GM19023 (cell line): ENCODE data around the gene CDH12.
"Not testable (repeated sequence)": the region's sequence is repeated elsewhere in the genome, so short reads cannot be mapped to it uniquely, and the experiment has no call there.

ENCODE experiments used
- ATAC-seq: cut with Tn5 transposase; IDR thresholded peaks from one replicate; pipeline ENCODE4 v1.9.1; 2021; ENCODE audit warnings: mild to moderate bottlenecking, moderate library complexity; ENCODE audit not compliant: unreplicated experiment

Gene CDH12

DNA sequence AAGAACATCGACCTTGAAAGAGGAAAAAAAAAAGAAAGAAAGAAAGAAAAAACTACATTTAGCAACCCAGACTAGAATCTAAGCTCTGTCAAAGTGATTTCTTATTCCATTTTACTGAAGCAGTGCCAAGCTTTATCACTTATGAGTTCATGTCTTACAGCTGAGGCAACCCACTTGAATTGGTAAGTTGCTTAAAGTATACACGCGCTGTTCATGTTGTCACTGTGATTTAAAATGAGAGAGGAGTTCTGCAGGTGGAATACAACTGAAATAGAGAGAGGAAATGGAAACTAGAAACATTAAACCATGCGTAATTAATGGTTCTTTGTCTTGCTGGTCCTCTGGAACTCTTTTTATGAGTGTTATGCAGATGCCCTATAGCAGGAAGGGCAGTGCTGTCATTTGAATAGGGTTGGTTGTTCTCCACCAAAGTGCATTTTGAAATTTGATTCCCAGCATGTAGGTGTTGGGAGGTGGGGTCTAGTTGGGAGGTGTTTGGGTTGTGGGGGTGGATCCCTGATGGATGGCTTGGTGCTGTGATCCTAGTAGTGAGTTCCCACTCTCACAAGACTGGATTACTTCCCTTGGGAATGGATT is 665.4 kb downstream of the CDH12 start:
- not testable (repeated sequence) for ATAC-seq

DNA sequence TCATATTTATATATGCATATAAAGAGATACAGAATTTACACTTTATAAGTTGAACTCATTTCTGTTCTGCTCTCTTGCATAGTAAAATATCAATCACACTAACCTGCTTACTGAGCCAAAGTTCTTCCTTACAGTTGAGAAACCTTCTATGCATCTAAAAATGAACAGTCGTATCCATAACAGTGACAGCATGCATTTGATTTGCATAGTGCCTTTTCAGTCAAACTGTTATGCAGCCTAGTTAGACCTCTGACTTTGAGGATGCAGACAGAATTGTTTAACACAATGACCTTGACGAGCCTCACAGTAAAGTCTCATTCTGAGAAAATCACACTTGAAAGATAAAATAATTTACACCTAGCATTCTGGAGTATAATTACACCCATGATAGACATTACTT is 683.9 kb downstream of the CDH12 start:
- not testable (repeated sequence) for ATAC-seq

GRCh38 chr5:22168704-22169103 is 684.4 kb downstream of the CDH12 start:
- ATAC-seq, result not testable (repeated sequence)

- not testable (repeated sequence) for ATAC-seq
These were observed 687.2 kb downstream of the CDH12 start for GRCh38 chr5:22165931-22166330.

- ATAC-seq, result not testable (repeated sequence)
These were observed 688.0 kb downstream of the CDH12 start for GRCh38 chr5:22164910-22165748.

- not testable (repeated sequence) for ATAC-seq
These were observed 696.2 kb downstream of the CDH12 start for GRCh38 chr5:22156953-22157352.

- ATAC-seq, result not testable (repeated sequence)
These were observed 698.4 kb downstream of the CDH12 start for GRCh38 chr5:22154779-22155178.

- not testable (repeated sequence) for ATAC-seq
These were observed 701.3 kb downstream of the CDH12 start for GRCh38 chr5:22151801-22152200.

DNA sequence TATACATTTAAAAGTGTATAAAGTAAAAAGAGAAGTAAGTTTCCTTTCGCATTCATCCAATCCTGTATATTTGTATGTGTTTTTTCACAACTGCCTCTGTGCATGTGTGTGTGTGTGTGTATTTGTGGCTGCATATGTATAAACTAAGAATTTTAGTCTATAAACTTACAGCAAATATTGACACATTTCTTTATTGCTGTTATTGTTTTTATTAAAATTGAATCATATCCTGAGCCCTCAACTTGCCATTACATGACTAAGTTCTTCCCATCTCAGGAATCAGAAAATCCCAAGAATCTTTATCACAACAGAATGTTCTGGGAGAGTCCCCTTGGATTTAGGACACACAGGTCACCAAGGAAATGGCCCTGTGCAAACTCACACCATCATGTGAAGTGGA is 712.7 kb downstream of the CDH12 start:
- ATAC-seq, result not testable (repeated sequence)

DNA sequence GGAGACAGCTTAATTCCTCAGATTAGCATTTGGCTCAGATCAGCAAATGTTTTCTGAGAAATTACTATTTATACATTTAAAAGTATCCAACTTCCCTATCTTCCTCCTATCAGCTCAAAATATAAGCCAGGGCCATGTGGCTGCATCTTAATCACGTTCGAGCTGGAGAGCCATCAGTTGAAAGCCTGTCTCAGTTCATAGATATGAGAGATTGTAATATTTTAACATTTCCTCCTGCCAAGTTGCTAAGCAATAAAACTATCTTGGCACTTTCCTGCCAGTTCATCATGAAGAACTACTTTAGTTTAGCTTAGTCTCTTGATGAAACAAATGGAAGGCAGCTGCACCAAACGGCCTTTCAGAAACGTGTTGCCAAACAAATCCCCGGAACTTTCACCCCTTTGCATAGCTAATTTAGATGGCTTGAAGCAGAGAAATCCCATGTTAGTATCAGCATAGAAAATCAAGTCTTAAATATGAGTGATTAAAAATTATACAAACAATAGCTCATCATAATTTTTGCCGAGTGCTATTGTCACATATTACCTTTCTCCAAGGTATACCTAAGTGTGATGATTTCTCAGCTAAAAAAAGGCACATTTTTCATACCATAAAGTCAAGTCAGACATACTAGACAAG is 713.4 kb downstream of the CDH12 start:
- ATAC-seq, result not testable (repeated sequence)

- ATAC-seq, result no peak
These were observed 741.8 kb downstream of the CDH12 start for GRCh38 chr5:22111320-22111719.

- no peak for ATAC-seq
These were observed 743.8 kb downstream of the CDH12 start for GRCh38 chr5:22109315-22109714.

GRCh38 chr5:22108545-22108944 is 744.6 kb downstream of the CDH12 start:
- ATAC-seq, result no peak

GRCh38 chr5:22102823-22103359 is 750.3 kb downstream of the CDH12 start:
- no peak for ATAC-seq

GRCh38 chr5:22088517-22088916 is 764.6 kb downstream of the CDH12 start:
- no peak for ATAC-seq

- ATAC-seq, result no peak
These were observed 773.6 kb downstream of the CDH12 start for GRCh38 chr5:22079566-22079965.

DNA sequence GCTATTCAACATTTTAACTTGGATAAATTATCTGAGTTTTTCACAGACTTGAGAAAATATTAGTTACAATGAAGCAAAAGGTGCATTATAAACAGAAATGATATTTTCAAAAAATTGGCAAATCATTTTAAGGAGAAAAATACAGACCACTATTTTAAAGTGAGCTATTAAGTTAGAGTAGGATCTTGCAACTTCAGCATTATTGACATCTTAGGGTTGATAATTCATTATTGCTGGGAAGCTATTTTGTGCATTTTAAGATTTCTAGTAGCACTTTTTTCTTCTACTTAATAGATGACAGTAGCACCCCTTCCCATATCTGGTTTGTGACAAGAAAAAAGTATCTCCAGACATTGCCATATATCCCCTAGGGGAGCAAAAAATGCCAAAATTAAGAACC is 774.1 kb downstream of the CDH12 start:
- no peak for ATAC-seq

- no peak for ATAC-seq
These were observed 776.6 kb downstream of the CDH12 start for GRCh38 chr5:22076586-22076985.

DNA sequence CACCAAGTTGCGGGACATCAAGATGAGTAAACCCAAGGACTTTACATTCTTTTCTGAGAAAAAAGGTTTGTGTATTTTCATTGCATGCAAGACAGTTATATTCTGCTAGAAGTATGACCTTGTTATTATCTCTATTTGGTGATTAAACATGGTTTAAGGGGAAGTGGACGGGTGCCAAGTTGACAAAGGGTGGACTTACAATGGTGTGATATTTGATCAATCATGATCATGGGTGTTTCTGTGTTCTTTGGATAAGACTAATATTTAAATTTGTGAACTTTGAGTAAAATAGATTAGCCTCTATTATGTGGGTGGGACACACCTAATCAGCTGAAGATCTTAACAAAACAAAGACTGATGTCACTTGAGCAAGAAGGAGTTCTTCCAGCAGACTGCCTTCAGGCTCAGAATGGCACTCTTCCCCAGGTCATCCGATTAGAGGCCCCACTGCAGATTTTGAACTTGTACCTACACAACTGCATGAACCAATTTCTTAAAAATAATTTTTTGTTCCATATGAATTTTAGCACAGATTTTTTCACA is 782.9 kb downstream of the CDH12 start:
- no peak for ATAC-seq

DNA sequence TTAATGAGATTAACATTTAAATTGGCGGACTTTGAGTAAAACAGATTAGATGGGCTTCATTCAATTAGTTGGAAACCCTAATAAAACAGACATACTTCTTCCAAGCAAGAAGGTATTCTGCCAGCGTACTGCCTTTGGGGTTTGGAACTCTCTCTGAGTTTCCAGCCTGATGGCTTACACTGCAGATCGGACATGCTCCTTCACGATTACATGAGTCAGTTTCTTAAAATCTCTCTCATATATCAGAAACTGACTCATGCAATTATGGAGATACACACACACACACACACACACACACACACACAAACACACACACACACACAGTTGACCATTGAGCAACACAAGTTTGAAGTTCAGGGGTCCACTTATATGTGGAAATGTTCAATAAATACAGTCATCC is 789.4 kb downstream of the CDH12 start:
- ATAC-seq, result no peak

DNA sequence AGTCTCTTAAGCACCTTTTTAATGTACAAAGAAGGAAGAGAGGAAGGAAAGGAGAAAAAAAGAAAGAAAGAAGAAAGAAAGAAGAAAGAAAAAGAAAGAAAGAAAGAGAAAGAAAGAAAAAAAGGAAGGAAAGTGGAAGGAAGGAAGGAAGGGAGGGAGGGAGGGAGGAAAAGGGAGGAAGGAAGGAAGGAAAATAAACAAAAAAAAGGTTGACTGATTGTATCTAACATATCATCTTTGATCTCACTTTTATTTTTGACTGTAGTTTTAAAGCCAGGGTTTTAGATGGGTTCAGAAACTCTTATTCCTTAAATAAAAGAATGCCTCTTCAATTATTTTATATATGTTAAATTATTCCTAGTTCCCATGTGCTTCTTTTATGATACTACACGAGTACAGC is 794.5 kb downstream of the CDH12 start:
- ATAC-seq, result no peak
